ENCODE measurements around the gene MRPS14. TPM values are rescaled to one million over a fixed set of nuclear protein-coding genes. Genes with fewer than 3 reads are reported as not detected.

Gene MRPS14
- total and polyA plus RNA-seq, 9 of the 15 experiments (the other 6 are each of a cell fraction or from before 2014, with no cell fraction given): 38.1 to 231 (median 54.9) TPM

GRCh38 chr1:175023043-175023921 lies at the start of gene MRPS14 (continued):
- TF ChIP-seq ZBTB7A (IDR thresholded peaks at IDR 0.05; ENCODE audit: borderline replicate concordance, control insufficient read depth, low read depth, low read length) (peak; percentile 24; the same call in 1 of the 2 replicates), MAZ (CRISPR knock-in tag; conservative IDR thresholded peaks at IDR 0.05 in 1 of 2, IDR thresholded peaks at IDR 0.05 in 1 of 2) (peak; percentile 38 to 96; a peak in 3 of 4 replicates), SOX6 (IDR thresholded peaks at IDR 0.05) (peak; percentile 29; the same call in 1 of the 2 replicates), RAD51 (IDR thresholded peaks at IDR 0.05; ENCODE audit: borderline replicate concordance, low read depth) (no peak), TAF1 (IDR thresholded peaks at IDR 0.05; ENCODE audit: control insufficient read depth, extremely low read depth, insufficient read depth, low read length, severe bottlenecking) (peak; percentile 97), MYNN (IDR thresholded peaks at IDR 0.05) (0 out of 2 replicates have a peak, but pooled peaks have one; percentile 24), MYNN (CRISPR knock-in tag; IDR thresholded peaks at IDR 0.05) (no peak), POLR2B (IDR thresholded peaks at IDR 0.05; ENCODE audit: low read depth, partially characterized antibody) (peak; percentile 89), AFF1 (IDR thresholded peaks at IDR 0.05; ENCODE audit: low read depth in 1 of 2, partially characterized antibody in 2 of 2) (peak; percentile 15 to 80), KAT7 (CRISPR knock-in tag; IDR thresholded peaks at IDR 0.05; ENCODE audit: borderline replicate concordance) (peak; percentile 99), DNMT1 (IDR thresholded peaks at IDR 0.05) (0 out of 2 replicates have a peak, but pooled peaks have one; percentile 28), SMARCB1 (IDR thresholded peaks at IDR 0.05; ENCODE audit: insufficient read length, low read depth) (no peak), ZBTB9 (CRISPR knock-in tag; IDR thresholded peaks at IDR 0.05) (0 out of 2 replicates have a peak, but pooled peaks have one; percentile 17), ZNF717 (CRISPR knock-in tag; IDR thresholded peaks at IDR 0.05) (no peak), GTF2E2 (tag; IDR thresholded peaks at IDR 0.05) (peak; percentile 96), MTA1 (IDR thresholded peaks at IDR 0.05; ENCODE audit: borderline replicate concordance) (peak; percentile 96), NONO (IDR thresholded peaks at IDR 0.05; ENCODE audit: low read depth in 2 of 2, low read length in 1 of 2) (peak in 1 of 2 experiments; percentile 19; a peak in 1 of 4 replicates), C11orf30 (IDR thresholded peaks at IDR 0.05; ENCODE audit: low read depth) (peak; percentile 97), CSDE1 (IDR thresholded peaks at IDR 0.05) (no peak; a peak in 1 of 4 replicates), ARID3A (IDR thresholded peaks at IDR 0.05; ENCODE audit: borderline replicate concordance, low read depth, low read length) (peak; percentile 40; the same call in 1 of the 2 replicates)

Data from K562 (cell line).